OCI-LY7 (cell line): ENCODE measurements around the gene ARHGAP45.

ENCODE experiments used
- CTCF ChIP-seq: fragments of 200-600 bp; sonication (generic); conservative IDR thresholded peaks from 2 replicates; pipeline ENCODE4 v1.5.1; 2014; ENCODE audit warnings: mild to moderate bottlenecking, antibody characterized with exemption, low read length, moderate library complexity, mixed read lengths
- EZH2phosphoT487 ChIP-seq: fragments of 200-600 bp; sonication (generic); IDR thresholded peaks from 2 replicates; pipeline ENCODE4 v1.6.1; 2018; ENCODE audit warnings: low read depth, borderline replicate concordance, mild to moderate bottlenecking, mixed run types, antibody characterized with exemption, low read length, moderate library complexity, mixed read lengths

DNA sequence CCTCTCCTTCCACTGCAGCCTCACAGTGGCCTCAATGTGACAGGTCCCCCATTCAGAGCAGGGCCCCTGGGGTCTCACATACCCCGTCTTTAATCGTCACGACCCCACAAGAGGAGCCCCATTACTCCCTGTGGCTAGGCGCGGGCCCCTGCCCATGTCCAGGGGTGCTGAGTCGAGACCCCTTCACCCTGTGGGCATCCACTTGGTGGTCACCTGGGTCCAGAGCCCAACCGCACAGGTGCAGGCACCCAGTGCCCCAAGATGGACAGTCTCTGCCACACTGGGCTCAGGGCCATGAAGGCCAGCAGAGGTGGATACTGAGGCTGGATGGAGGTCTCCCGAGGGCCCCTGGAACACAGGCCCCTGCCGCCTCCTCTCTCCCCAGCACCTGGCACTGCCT, 49.1 kb upstream of the ARHGAP45 start:
- TF ChIP-seq CTCF (no peak), EZH2phosphoT487 (no peak)
